ENCODE measurements around the gene MSI2. TPM values are rescaled to one million over a fixed set of nuclear protein-coding genes. Genes with fewer than 3 reads are reported as not detected.

The MSI2 gene
- total RNA-seq, 2 experiments from 2014 or later, result 131 to 164 TPM

- peaks cover 29% of the 10 kb centered on the region for H3K4me1 ChIP-seq (ENCODE audit: insufficient read depth, low read length, poor library complexity, severe bottlenecking)
- no peak overlapping the region for H3K27ac ChIP-seq (ENCODE audit: low read depth, low read length, poor library complexity, severe bottlenecking)
- no peaks in the 10 kb centered on the region for H3K36me3 ChIP-seq (ENCODE audit: insufficient read depth, low read length)
- no peaks in the 10 kb centered on the region for H3K9me2 ChIP-seq (ENCODE audit: insufficient read depth, low read length)
- H3K4me2 ChIP-seq (ENCODE audit: low read length), result no peak overlapping the region
- H3K4me3 ChIP-seq (ENCODE audit: low read depth, low read length, poor library complexity, severe bottlenecking), result no peak overlapping the region
- H4K20me1 ChIP-seq (ENCODE audit: insufficient read depth, low read length), result no peaks in the 10 kb centered on the region
- no TSS peak for BruUV-seq (replicated peaks)
- ChIA-PET CTCF (ENCODE audit: unreplicated experiment) (no interaction called here), POLR2A (interaction anchor here (1.3 kb wide), 1 partner anchor 30 kb away, joined by 3 read pairs; no protein-coding TSS in a partner anchor)
- intact Hi-C loops (cut with micrococcal nuclease; ENCODE audit: unreplicated experiment), result no loop called here
- DNase-seq (ENCODE audit: low spot score), result no peak
- no peaks in the 10 kb centered on the region for H3K9me3 ChIP-seq (ENCODE audit: low read length)
- no peaks in the 10 kb centered on the region for H3K79me2 ChIP-seq (ENCODE audit: insufficient read depth, low read depth, low read length)
- no peak for TF ChIP-seq CTCF (conservative IDR thresholded peaks at IDR 0.05; ENCODE audit: low read length)
- no peak for TF ChIP-seq EZH2phosphoT487 (IDR thresholded peaks at IDR 0.05; ENCODE audit: borderline replicate concordance, low read depth, low read length)
- no peak overlapping the region for H2AFZ ChIP-seq (ENCODE audit: low read length)
These were observed 410.6 kb downstream of the MSI2 start for GRCh38 chr17:57666946-57667345.

- Histone ChIP-seq H3K36me3 (ENCODE audit: insufficient read depth, low read length) (no peaks in the 10 kb centered on the region), H2AFZ (ENCODE audit: low read length) (no peak overlapping the region), H3K9me2 (ENCODE audit: insufficient read depth, low read length) (no peaks in the 10 kb centered on the region), H3K4me2 (ENCODE audit: low read length) (no peak overlapping the region), H3K4me1 (ENCODE audit: insufficient read depth, low read length, poor library complexity, severe bottlenecking) (peaks cover 34% of the 10 kb centered on the region), H3K9me3 (ENCODE audit: low read length) (no peaks in the 10 kb centered on the region), H4K20me1 (ENCODE audit: insufficient read depth, low read length) (no peaks in the 10 kb centered on the region), H3K79me2 (ENCODE audit: insufficient read depth, low read depth, low read length) (no peaks in the 10 kb centered on the region), H3K4me3 (ENCODE audit: low read depth, low read length, poor library complexity, severe bottlenecking) (no peak overlapping the region), H3K27ac (ENCODE audit: low read depth, low read length, poor library complexity, severe bottlenecking) (no peak overlapping the region)
- TF ChIP-seq CTCF (conservative IDR thresholded peaks at IDR 0.05; ENCODE audit: low read length) (no peak), EZH2phosphoT487 (IDR thresholded peaks at IDR 0.05; ENCODE audit: borderline replicate concordance, low read depth, low read length) (no peak)
- ChIA-PET CTCF (ENCODE audit: unreplicated experiment) (no interaction called here), POLR2A (no interaction called here)
- intact Hi-C loops (cut with micrococcal nuclease; ENCODE audit: unreplicated experiment), result no loop called here
- BruUV-seq (replicated peaks), result no TSS peak
- DNase-seq (ENCODE audit: low spot score), result no peak
These were observed 411.2 kb downstream of the MSI2 start for GRCh38 chr17:57667461-57667923.

GRCh38 chr17:57668332-57668731, 412.0 kb downstream of the MSI2 start:
- POLR2A ChIA-PET, result interaction anchor here (0.7 kb wide), 1 partner anchor 68 kb away, joined by 4 read pairs; no protein-coding TSS in a partner anchor

More at GRCh38 chr17:57668332-57668731, 412.0 kb downstream of the MSI2 start:
- H3K9me3 ChIP-seq (ENCODE audit: low read length), result no peaks in the 10 kb centered on the region
- no peak overlapping the region for H2AFZ ChIP-seq (ENCODE audit: low read length)
- no peaks in the 10 kb centered on the region for H3K36me3 ChIP-seq (ENCODE audit: insufficient read depth, low read length)
- no peak overlapping the region for H3K4me2 ChIP-seq (ENCODE audit: low read length)
- no peaks in the 10 kb centered on the region for H4K20me1 ChIP-seq (ENCODE audit: insufficient read depth, low read length)
- H3K4me1 ChIP-seq (ENCODE audit: insufficient read depth, low read length, poor library complexity, severe bottlenecking), result peaks cover 42% of the 10 kb centered on the region
- no peak overlapping the region for H3K27ac ChIP-seq (ENCODE audit: low read depth, low read length, poor library complexity, severe bottlenecking)
- CTCF ChIA-PET (ENCODE audit: unreplicated experiment), result no interaction called here
- no peak for DNase-seq (ENCODE audit: low spot score)
- intact Hi-C loops (cut with micrococcal nuclease; ENCODE audit: unreplicated experiment), result no loop called here
- TF ChIP-seq EZH2phosphoT487 (IDR thresholded peaks at IDR 0.05; ENCODE audit: borderline replicate concordance, low read depth, low read length) (no peak), CTCF (conservative IDR thresholded peaks at IDR 0.05; ENCODE audit: low read length) (no peak)
- H3K4me3 ChIP-seq (ENCODE audit: low read depth, low read length, poor library complexity, severe bottlenecking), result no peak overlapping the region
- no peaks in the 10 kb centered on the region for H3K79me2 ChIP-seq (ENCODE audit: insufficient read depth, low read depth, low read length)
- BruUV-seq (replicated peaks), result no TSS peak
- no peaks in the 10 kb centered on the region for H3K9me2 ChIP-seq (ENCODE audit: insufficient read depth, low read length)
